ENCODE measurements around the gene FAM32A. TPM values are rescaled to one million over a fixed set of nuclear protein-coding genes. Genes with fewer than 3 reads are reported as not detected.

The FAM32A gene
- total RNA-seq, 1 donor = 89.1 TPM

- no peak overlapping the region for H3K4me3 ChIP-seq (ENCODE audit: low read depth, low read length)
- DNase-seq (ENCODE audit: low read depth) = no peak
- no peak for TF ChIP-seq CTCF (IDR thresholded peaks at IDR 0.05; ENCODE audit: insufficient read depth, low read length)
Observed at GRCh38 chr19:16206637-16207036, 21.4 kb downstream of the FAM32A start.

- DNase-seq (ENCODE audit: low read depth) = no peak
- TF ChIP-seq CTCF (IDR thresholded peaks at IDR 0.05; ENCODE audit: insufficient read depth, low read length) = no peak
- no peak overlapping the region for H3K4me3 ChIP-seq (ENCODE audit: low read depth, low read length)
Observed at GRCh38 chr19:16207063-16207462, 21.9 kb downstream of the FAM32A start.

GRCh38 chr19:16207490-16208025, 22.3 kb downstream of the FAM32A start:
- H3K4me3 ChIP-seq (ENCODE audit: low read depth, low read length) = no peak overlapping the region
- no peak for DNase-seq (ENCODE audit: low read depth)
- no peak for TF ChIP-seq CTCF (IDR thresholded peaks at IDR 0.05; ENCODE audit: insufficient read depth, low read length)

- TF ChIP-seq CTCF (IDR thresholded peaks at IDR 0.05; ENCODE audit: insufficient read depth, low read length) = no peak
- DNase-seq (ENCODE audit: low read depth) = no peak
- no peak overlapping the region for H3K4me3 ChIP-seq (ENCODE audit: low read depth, low read length)
Observed at GRCh38 chr19:16208064-16208759, 23.0 kb downstream of the FAM32A start.

- H3K4me3 ChIP-seq (ENCODE audit: low read depth, low read length) = no peak overlapping the region
- no peak for TF ChIP-seq CTCF (IDR thresholded peaks at IDR 0.05; ENCODE audit: insufficient read depth, low read length)
- no peak for DNase-seq (ENCODE audit: low read depth)
Observed at GRCh38 chr19:16208847-16209665, 23.8 kb downstream of the FAM32A start.

- no peak for DNase-seq (ENCODE audit: low read depth)
- no peak for TF ChIP-seq CTCF (IDR thresholded peaks at IDR 0.05; ENCODE audit: insufficient read depth, low read length)
- H3K4me3 ChIP-seq (ENCODE audit: low read depth, low read length) = no peak overlapping the region
Observed at GRCh38 chr19:16210168-16210567, 25.0 kb downstream of the FAM32A start.

Measured in fibroblast of the aortic adventitia (primary cell).